Activated CD8-positive, alpha-beta T cell treated with anti-CD3 and anti-CD28 coated beads, Interleukin-2, amount 10 ng/mL, durations not matched to agents 7 days and 5 days (primary cell): Measurements from ENCODE around the gene HNRNPH1. TPM values are rescaled to one million over a fixed set of nuclear protein-coding genes. Genes with fewer than 3 reads are reported as not detected.

Source experiments
- ATAC-seq: fragments of 150-1000 bp; cut with Tn5 transposase; one replicate; pipeline ENCODE4 v1.10.0; 2021; ENCODE audit warnings: moderate library complexity
- CTCF ChIA-PET: fragments of 350-600 bp; sonication (Branson Sonifier 250); formaldehyde crosslinking; loops from one replicate; lab custom pipeline; 2021; ENCODE audit warnings: antibody characterized with exemption; lab: Charles Lee
- POLR2A ChIA-PET: fragments of 350-600 bp; sonication (Branson Sonifier 250); formaldehyde crosslinking; loops from one replicate; lab custom pipeline; 2021; ENCODE audit warnings: antibody characterized with exemption; lab: Charles Lee
- DNase-seq: peaks from one replicate; pipeline ENCODE4 v3.0.0-alpha.2; 2020
- H3K27ac Mint-ChIP-seq: one replicate; pipeline ENCODE4 v1.8.0; 2021; ENCODE audit warnings: mild to moderate bottlenecking, mixed read lengths
- H3K27me3 Mint-ChIP-seq: one replicate; pipeline ENCODE4 v1.8.0; 2021; ENCODE audit warnings: low read depth, mixed read lengths
- H3K36me3 Mint-ChIP-seq: one replicate; pipeline ENCODE4 v1.8.0; 2021; ENCODE audit warnings: low read depth, mixed read lengths
- H3K4me1 Mint-ChIP-seq: one replicate; pipeline ENCODE4 v1.8.0; 2021; ENCODE audit warnings: low read depth, mixed read lengths
- H3K4me3 Mint-ChIP-seq: one replicate; pipeline ENCODE4 v1.8.0; 2021; ENCODE audit warnings: mild to moderate bottlenecking, mixed read lengths
- H3K9me3 Mint-ChIP-seq: one replicate; pipeline ENCODE4 v1.8.0; 2022; ENCODE audit warnings: mixed read lengths; ENCODE audit not compliant: insufficient read depth
- total RNA-seq, 2 experiments: library from RNA; stranded (reverse); gene quantifications; one replicate each; pipeline ENCODE4 v1.2.3, GENCODE V29; 2021

HNRNPH1 gene
- total RNA-seq, 2 experiments from 2014 or later = 869 to 884 TPM

GRCh38 chr5:179610903-179611265 lies 12.6 kb downstream of the HNRNPH1 start:
- CTCF ChIA-PET = interaction anchor here (0.6 to 1.5 kb wide), 2 partner anchors 11 to 13 kb away, joined by 3 to 4 read pairs; partner anchors contain the start of gene HNRNPH1
- no peak overlapping the region for H3K4me3 Mint-ChIP-seq
- peaks cover 68% of the 10 kb centered on the region for H3K4me1 Mint-ChIP-seq

GRCh38 chr5:179610109-179610902 lies 13.2 kb downstream of the HNRNPH1 start:
- CTCF ChIA-PET = no interaction called here
- Mint-ChIP-seq H3K4me1 (peaks cover 64% of the 10 kb centered on the region), H3K9me3 (no peaks in the 10 kb centered on the region), H3K4me3 (no peak overlapping the region), H3K27ac (peak overlapping the region; percentile 69), H3K27me3 (no peaks in the 10 kb centered on the region), H3K36me3 (peaks cover 73% of the 10 kb centered on the region)
- POLR2A ChIA-PET = interaction anchor here (1.2 to 11.0 kb wide), 3 partner anchors 8 to 68 kb away, joined by 3 to 158 read pairs (median 4); partner anchors contain the start of gene HNRNPH1
- no peak for DNase-seq
- ATAC-seq = no peak

More at GRCh38 chr5:179610903-179611265, 12.6 kb downstream of the HNRNPH1 start:
- Mint-ChIP-seq H3K9me3 (no peaks in the 10 kb centered on the region), H3K36me3 (peaks cover 73% of the 10 kb centered on the region), H3K27ac (peak overlapping the region; percentile 59), H3K27me3 (no peaks in the 10 kb centered on the region)
- POLR2A ChIA-PET = interaction anchor here (1.4 to 11.0 kb wide), 3 partner anchors 9 to 12 kb away, joined by 4 to 158 read pairs (median 5); partner anchors contain the start of gene HNRNPH1
- DNase-seq = no peak
- ATAC-seq = no peak

GRCh38 chr5:179609834-179610108 lies 13.7 kb downstream of the HNRNPH1 start:
- ChIA-PET POLR2A (interaction anchor here (1.2 to 11.0 kb wide), 3 partner anchors 8 to 69 kb away, joined by 3 to 158 read pairs (median 3); partner anchors contain the start of gene HNRNPH1), CTCF (no interaction called here)
- DNase-seq = no peak
- no peaks in the 10 kb centered on the region for H3K27me3 Mint-ChIP-seq
- H3K9me3 Mint-ChIP-seq = no peaks in the 10 kb centered on the region
- H3K36me3 Mint-ChIP-seq = peaks cover 71% of the 10 kb centered on the region
- peaks cover 63% of the 10 kb centered on the region for H3K4me1 Mint-ChIP-seq
- H3K27ac Mint-ChIP-seq = peak overlapping the region; percentile 69
- ATAC-seq = no peak
- no peak overlapping the region for H3K4me3 Mint-ChIP-seq

GRCh38 chr5:179608131-179608581 lies 15.3 kb downstream of the HNRNPH1 start:
- peaks cover 52% of the 10 kb centered on the region for H3K4me1 Mint-ChIP-seq
- ChIA-PET POLR2A (interaction anchor here (0.6 to 11.0 kb wide), 3 partner anchors 9 to 355 kb away, joined by 3 to 158 read pairs (median 3); partner anchors contain the start of gene HNRNPH1), CTCF (interaction anchor here (0.6 to 1.7 kb wide), 3 partner anchors 9 to 15 kb away, joined by 3 to 5 read pairs (median 3); partner anchors contain the start of gene HNRNPH1)
- H3K27ac Mint-ChIP-seq = peak overlapping the region; percentile 87
- peak; percentile 87 for DNase-seq
- no peaks in the 10 kb centered on the region for H3K27me3 Mint-ChIP-seq
- no peaks in the 10 kb centered on the region for H3K9me3 Mint-ChIP-seq
- peaks cover 65% of the 10 kb centered on the region for H3K36me3 Mint-ChIP-seq
- H3K4me3 Mint-ChIP-seq = no peak overlapping the region
- ATAC-seq = peak; percentile 70

GRCh38 chr5:179607160-179607931 lies 16.1 kb downstream of the HNRNPH1 start:
- Mint-ChIP-seq H3K9me3 (no peaks in the 10 kb centered on the region), H3K27ac (peak overlapping the region; percentile 87), H3K36me3 (peaks cover 61% of the 10 kb centered on the region), H3K27me3 (no peaks in the 10 kb centered on the region), H3K4me3 (no peak overlapping the region), H3K4me1 (peaks cover 46% of the 10 kb centered on the region)
- no peak for DNase-seq
- ATAC-seq = peak; percentile 5
- CTCF ChIA-PET = interaction anchor here (0.6 to 1.7 kb wide), 3 partner anchors 10 to 16 kb away, joined by 3 to 5 read pairs (median 3); partner anchors contain the start of gene HNRNPH1
- POLR2A ChIA-PET = interaction anchor here (0.6 to 11.0 kb wide), 3 partner anchors 8 to 110 kb away, joined by 3 to 158 read pairs (median 3); partner anchors contain the start of gene HNRNPH1

GRCh38 chr5:179606910-179607159 lies 16.6 kb downstream of the HNRNPH1 start:
- H3K27me3 Mint-ChIP-seq = no peaks in the 10 kb centered on the region
- H3K4me1 Mint-ChIP-seq = peaks cover 44% of the 10 kb centered on the region
- H3K9me3 Mint-ChIP-seq = no peaks in the 10 kb centered on the region
- peak overlapping the region; percentile 48 for H3K27ac Mint-ChIP-seq
- ChIA-PET CTCF (no interaction called here), POLR2A (interaction anchor here (0.6 to 11.0 kb wide), 3 partner anchors 9 to 20 kb away, joined by 3 to 158 read pairs (median 3); partner anchors contain the start of gene HNRNPH1)
- no peak overlapping the region for H3K4me3 Mint-ChIP-seq
- no peak for DNase-seq
- H3K36me3 Mint-ChIP-seq = peaks cover 59% of the 10 kb centered on the region
- ATAC-seq = no peak

- peaks cover 58% of the 10 kb centered on the region for H3K36me3 Mint-ChIP-seq
- no peak overlapping the region for H3K27ac Mint-ChIP-seq
- H3K4me3 Mint-ChIP-seq = no peak overlapping the region
- no peaks in the 10 kb centered on the region for H3K27me3 Mint-ChIP-seq
- ChIA-PET POLR2A (interaction anchor here (0.5 to 11.0 kb wide), 4 partner anchors 9 to 638 kb away, joined by 3 to 158 read pairs (median 3); partner anchors contain the start of gene HNRNPH1), CTCF (no interaction called here)
- ATAC-seq (no peak), DNase-seq (no peak)
- peaks cover 41% of the 10 kb centered on the region for H3K4me1 Mint-ChIP-seq
- H3K9me3 Mint-ChIP-seq = no peaks in the 10 kb centered on the region
These were observed 17.2 kb downstream of the HNRNPH1 start for GRCh38 chr5:179606071-179606909.

GRCh38 chr5:179605026-179605833 lies 18.2 kb downstream of the HNRNPH1 start:
- CTCF ChIA-PET = no interaction called here
- H3K27ac Mint-ChIP-seq = peak overlapping the region; percentile 43
- no peak for ATAC-seq
- H3K9me3 Mint-ChIP-seq = no peaks in the 10 kb centered on the region
- H3K4me3 Mint-ChIP-seq = no peak overlapping the region
- H3K36me3 Mint-ChIP-seq = peaks cover 53% of the 10 kb centered on the region
- POLR2A ChIA-PET = interaction anchor here (11.0 kb wide), 1 partner anchor 16 kb away, joined by 158 read pairs; the partner anchor contains the start of gene HNRNPH1
- peaks cover 33% of the 10 kb centered on the region for H3K4me1 Mint-ChIP-seq
- H3K27me3 Mint-ChIP-seq = no peaks in the 10 kb centered on the region
- no peak for DNase-seq

- no peak overlapping the region for H3K27ac Mint-ChIP-seq
- POLR2A ChIA-PET = no interaction called here
- H3K27me3 Mint-ChIP-seq = no peaks in the 10 kb centered on the region
- CTCF ChIA-PET = interaction anchor here (1.4 kb wide), 1 partner anchor 12 kb away, joined by 3 read pairs; no protein-coding TSS in a partner anchor
- no peak for DNase-seq
- H3K4me1 Mint-ChIP-seq = peaks cover 14% of the 10 kb centered on the region
- H3K4me3 Mint-ChIP-seq = no peak overlapping the region
- H3K36me3 Mint-ChIP-seq = peaks cover 55% of the 10 kb centered on the region
- H3K9me3 Mint-ChIP-seq = no peaks in the 10 kb centered on the region
- no peak for ATAC-seq
These were observed 20.2 kb downstream of the HNRNPH1 start for GRCh38 chr5:179603308-179603707.

- Mint-ChIP-seq H3K27me3 (no peaks in the 10 kb centered on the region), H3K4me3 (no peak overlapping the region), H3K9me3 (no peaks in the 10 kb centered on the region), H3K4me1 (peaks cover 3% of the 10 kb centered on the region), H3K27ac (peak overlapping the region; percentile 6), H3K36me3 (peaks cover 49% of the 10 kb centered on the region)
- ChIA-PET POLR2A (interaction anchor here (0.9 to 1.1 kb wide), 4 partner anchors 9 to 17 kb away, joined by 3 to 8 read pairs (median 4); no protein-coding TSS in a partner anchor), CTCF (no interaction called here)
- no peak for ATAC-seq
- DNase-seq = no peak
These were observed 21.4 kb downstream of the HNRNPH1 start for GRCh38 chr5:179601871-179602625.
